Endothelial cell of umbilical vein (primary cell): ENCODE data around the gene DGKD. TPM values are rescaled to one million over a fixed set of nuclear protein-coding genes. Genes with fewer than 3 reads are reported as not detected.

Experiments
- BruUV-seq: library from RNA; stranded (reverse); fragments of 400-500 nt; replicated peaks from 2 replicates; lab custom pipeline; 2021; lab: Mats Ljungman, UMichigan
- CTCF ChIA-PET: fragments of 300-600, 350-600 bp; sonication (Branson Sonifier 250); formaldehyde crosslinking; loops from one replicate; lab custom pipeline; 2021; ENCODE audit warnings: antibody characterized with exemption, inconsistent platforms; lab: Charles Lee
- POLR2A ChIA-PET: fragments of 300-600, 350-600 bp; sonication (Branson Sonifier 250); formaldehyde crosslinking; loops from one replicate; lab custom pipeline; 2021; ENCODE audit warnings: antibody characterized with exemption, inconsistent platforms; lab: Charles Lee
- DNase-seq: peaks from one replicate; pipeline ENCODE4 v3.0.0-alpha.2; 2011; ENCODE audit warnings: low read depth, low spot score
- FAIRE-seq: peaks from 2 replicates; lab custom pipeline; 2011; peaks lifted over from hg19 to GRCh38; lab: Jason Lieb, UNC
- H2AFZ ChIP-seq: 2 replicates; pipeline ENCODE4 v1.6.0; 2012; ENCODE audit warnings: low read depth, low read length, control low read depth, inconsistent platforms
- H3K27ac ChIP-seq: 2 replicates; pipeline ENCODE4 v1.5.1; 2011; ENCODE audit warnings: low read depth, mild to moderate bottlenecking, control low read depth, low read length, moderate library complexity; ENCODE audit not compliant: insufficient read depth
- H3K27me3 ChIP-seq, 2 experiments: 2 replicates each; pipeline versions ENCODE4 v1.6.0 to v1.6.1; 2011; ENCODE audit warnings: low read length in 2 of 2, mixed read lengths in 1 of 2; ENCODE audit not compliant: control insufficient read depth in 2 of 2, insufficient read depth in 2 of 2
- H3K36me3 ChIP-seq, 2 experiments: 2 replicates in 1 of 2; 3 replicates in 1 of 2; pipeline ENCODE4 v1.5.1; 2011; ENCODE audit warnings: low read length in 2 of 2, mild to moderate bottlenecking in 1 of 2, moderate library complexity in 1 of 2; ENCODE audit not compliant: control insufficient read depth in 2 of 2, insufficient read depth in 2 of 2; ENCODE audit errors: extremely low read depth in 1 of 2
- H3K4me1 ChIP-seq: 3 replicates; pipeline ENCODE4 v1.5.1; 2011; ENCODE audit warnings: mild to moderate bottlenecking, low read length; ENCODE audit not compliant: control insufficient read depth, insufficient read depth; ENCODE audit errors: extremely low read depth
- H3K4me2 ChIP-seq: 2 replicates; pipeline ENCODE4 v1.6.1; 2011; ENCODE audit warnings: low read length, control low read depth, mixed read lengths; ENCODE audit not compliant: insufficient read depth
- H3K4me3 ChIP-seq, 3 experiments: fragments of 200-600 bp in 1 of 3; sonication (generic), shearing (Covaris generic) in 1 of 3; replicated peaks in 1 of 3; 2 replicates each; pipeline ENCODE4 v1.5.1; 2011 to 2016; ENCODE audit warnings: control low read depth in 3 of 3, low read length in 3 of 3, mild to moderate bottlenecking in 2 of 3, inconsistent platforms in 1 of 3, low read depth in 1 of 3, moderate library complexity in 1 of 3; ENCODE audit not compliant: insufficient read depth in 1 of 3
- H3K79me2 ChIP-seq: 2 replicates; pipeline ENCODE4 v1.6.0; 2012; ENCODE audit warnings: low read length, inconsistent platforms; ENCODE audit not compliant: control insufficient read depth, insufficient read depth
- H3K9ac ChIP-seq: replicated peaks from 2 replicates; pipeline ENCODE3; 2011; ENCODE audit warnings: low read length, control low read depth; ENCODE audit not compliant: insufficient read depth; ENCODE audit errors: extremely low read depth
- H3K9me1 ChIP-seq: replicated peaks from 3 replicates; pipeline ENCODE4 v1.6.0; 2011; ENCODE audit warnings: mild to moderate bottlenecking, low read length; ENCODE audit not compliant: control insufficient read depth, insufficient read depth; ENCODE audit errors: extremely low read depth
- H3K9me3 ChIP-seq: replicated peaks from 2 replicates; pipeline ENCODE4 v1.5.1; 2012; ENCODE audit warnings: low read length, inconsistent platforms; ENCODE audit not compliant: control insufficient read depth, insufficient read depth
- H4K20me1 ChIP-seq: replicated peaks from 2 replicates; pipeline ENCODE3; 2011; ENCODE audit warnings: mild to moderate bottlenecking, low read length; ENCODE audit not compliant: control insufficient read depth, insufficient read depth; ENCODE audit errors: extremely low read depth
- CTCF ChIP-seq, 2 donors: IDR thresholded peaks; 1 replicate in 1 of 2; 2 replicates in 1 of 2; pipeline ENCODE4 v1.5.1; 2011; ENCODE audit warnings: low read length in 2 of 2, mild to moderate bottlenecking in 2 of 2, moderate library complexity in 2 of 2, control low read depth in 1 of 2, inconsistent platforms in 1 of 2, low read depth in 1 of 2; ENCODE audit not compliant: insufficient read depth in 1 of 2; ENCODE audit errors: extremely low read depth in 1 of 2
- EZH2 ChIP-seq: IDR thresholded peaks from 2 replicates; pipeline ENCODE4 v1.6.1; 2012; ENCODE audit warnings: borderline replicate concordance, low read depth, mild to moderate bottlenecking, moderate library complexity, low read length, inconsistent platforms; ENCODE audit not compliant: severe bottlenecking
- FOS ChIP-seq: IDR thresholded peaks from 2 replicates; pipeline ENCODE4 v1.6.1; 2011; ENCODE audit warnings: mild to moderate bottlenecking, low read length, moderate library complexity, borderline replicate concordance; ENCODE audit not compliant: insufficient read depth
- GATA2 ChIP-seq: IDR thresholded peaks from 2 replicates; pipeline ENCODE4 v1.7.0; 2011; ENCODE audit warnings: low read depth, mild to moderate bottlenecking, moderate library complexity, mixed read lengths, low read length; ENCODE audit not compliant: insufficient read length, insufficient read depth
- JUN ChIP-seq: IDR thresholded peaks from 2 replicates; pipeline ENCODE4 v1.6.1; 2011; ENCODE audit warnings: borderline replicate concordance, low read depth; ENCODE audit not compliant: insufficient read length, insufficient read depth
- MAX ChIP-seq: IDR thresholded peaks from 2 replicates; pipeline ENCODE4 v1.6.1; 2011; ENCODE audit not compliant: insufficient read depth, insufficient read length
- MYC ChIP-seq: IDR thresholded peaks from one replicate; pipeline ENCODE4 v1.6.1; 2011; ENCODE audit warnings: mild to moderate bottlenecking, low read depth, low read length
- POLR2A ChIP-seq: IDR thresholded peaks from 2 replicates; pipeline ENCODE4 v1.6.1; 2012; ENCODE audit warnings: low read depth, mild to moderate bottlenecking, control low read depth, low read length
- POLR2AphosphoS5 ChIP-seq: IDR thresholded peaks from 2 replicates; pipeline ENCODE4 v1.6.1; 2012; ENCODE audit warnings: low read depth, mild to moderate bottlenecking, control low read depth, low read length, moderate library complexity; ENCODE audit not compliant: insufficient read depth
- dilution Hi-C: fragments of 300-500 bp; cut with MboI; formaldehyde crosslinking; loops from one replicate; pipeline ENCODE4 v1.15.0; 2019; ENCODE audit warnings: low sequenced_read_pairs; ENCODE audit not compliant: extremely low pct_ligation_motif_present
- intact Hi-C: fragments of 100-400 bp; cut with micrococcal nuclease; formaldehyde crosslinking; loops from one replicate; pipeline ENCODE4 v1.10.0; 2022
- polyA plus RNA-seq, 4 experiments: library from polyadenylated mRNA; depleted of rRNA in 3 of 4; stranded (reverse) in 3 of 4; unstranded in 1 of 4; fragments of >200 nt; gene quantifications; 2 replicates each; pipeline versions ENCODE4 v1.2.1 to v1.2.3, GENCODE V29; 2011 to 2012; ENCODE audit warnings: missing spikeins in 1 of 4
- total RNA-seq: library from RNA; stranded (reverse); gene quantifications from 2 replicates; pipeline ENCODE4 v1.2.3, GENCODE V29; 2021

Gene DGKD
- total and polyA plus RNA-seq, 2 donors (not counting 3 experiments of a cell fraction or from before 2014, with no cell fraction given), result 10.8 to 36.6 TPM

- dilution Hi-C loops (no loop called here), intact Hi-C loops (no loop called here)
- Histone ChIP-seq H3K9ac (no peak overlapping the region), H3K4me2 (no peak overlapping the region), H3K79me2 (no peaks in the 10 kb centered on the region), H3K4me1 (no peaks in the 10 kb centered on the region), H3K27me3 (peaks cover 0 to 2% of the 10 kb centered on the region in 2 experiments), H3K36me3 (no peaks in the 10 kb centered on the region), H3K9me1 (no peaks in the 10 kb centered on the region), H3K4me3 (no peak overlapping the region), H3K9me3 (no peaks in the 10 kb centered on the region), H2AFZ (no peak overlapping the region), H3K27ac (no peak overlapping the region), H4K20me1 (no peaks in the 10 kb centered on the region)
- TF ChIP-seq POLR2AphosphoS5 (no peak), JUN (no peak), MAX (no peak), GATA2 (no peak), EZH2 (no peak), POLR2A (no peak), MYC (no peak), FOS (no peak), CTCF (IDR thresholded peaks at IDR 0.05; ENCODE audit: extremely low read depth in 1 of 2, insufficient read depth in 1 of 2, low read depth in 1 of 2, low read length in 2 of 2) (no peak)
- ChIA-PET POLR2A (no interaction called here), CTCF (no interaction called here)
- FAIRE-seq (no peak), DNase-seq (no peak)
- no TSS peak for BruUV-seq
Observed at GRCh38 chr2:233338812-233339368, 15.4 kb upstream of the DGKD start.
